ENCODE measurements around the gene LAMA2. TPM values are rescaled to one million over a fixed set of nuclear protein-coding genes. Genes with fewer than 3 reads are reported as not detected.

Gene LAMA2
- total and polyA plus RNA-seq, 3 donors from 2014 or later = 25.9 to 94.8 (median 56.0) TPM

DNA sequence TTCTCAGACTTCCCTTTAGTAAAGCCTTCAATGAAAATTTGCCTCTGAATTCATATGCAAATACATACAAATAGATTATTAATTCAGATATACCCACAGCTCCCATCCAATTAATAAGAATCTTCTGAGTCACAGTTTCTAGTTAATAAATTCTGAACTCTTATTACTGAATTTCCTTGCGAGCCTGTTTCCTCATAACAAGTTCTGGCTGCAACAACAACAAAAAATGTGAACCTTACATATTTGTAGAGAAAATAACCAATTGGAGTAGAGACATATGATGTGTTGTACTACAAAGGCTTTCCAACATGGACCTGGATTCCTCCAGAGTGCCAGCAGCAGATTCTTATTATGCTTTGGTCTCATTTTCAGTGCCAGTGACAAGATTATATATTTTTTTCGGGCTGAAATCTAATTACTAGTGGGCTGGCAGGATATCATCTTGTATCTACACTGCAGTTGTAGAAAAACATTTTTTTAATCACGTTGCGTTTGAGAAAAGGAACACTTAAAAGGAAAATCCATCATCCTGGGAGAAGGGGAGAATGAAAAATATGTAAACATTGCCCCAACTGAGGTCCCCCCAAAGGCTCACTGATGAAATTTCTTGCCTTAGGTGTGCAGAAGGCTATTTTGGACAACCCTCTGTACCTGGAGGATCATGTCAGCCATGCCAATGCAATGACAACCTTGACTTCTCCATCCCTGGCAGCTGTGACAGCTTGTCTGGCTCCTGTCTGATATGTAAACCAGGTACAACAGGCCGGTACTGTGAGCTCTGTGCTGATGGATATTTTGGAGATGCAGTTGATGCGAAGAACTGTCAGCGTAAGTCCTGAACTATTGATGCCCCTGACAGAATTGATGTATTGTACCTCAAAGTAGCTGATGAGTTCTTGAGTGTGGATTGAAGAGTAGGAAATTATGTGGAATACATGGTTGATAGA is 404.6 kb downstream of the LAMA2 start:
- TF ChIP-seq, protein P1, sequence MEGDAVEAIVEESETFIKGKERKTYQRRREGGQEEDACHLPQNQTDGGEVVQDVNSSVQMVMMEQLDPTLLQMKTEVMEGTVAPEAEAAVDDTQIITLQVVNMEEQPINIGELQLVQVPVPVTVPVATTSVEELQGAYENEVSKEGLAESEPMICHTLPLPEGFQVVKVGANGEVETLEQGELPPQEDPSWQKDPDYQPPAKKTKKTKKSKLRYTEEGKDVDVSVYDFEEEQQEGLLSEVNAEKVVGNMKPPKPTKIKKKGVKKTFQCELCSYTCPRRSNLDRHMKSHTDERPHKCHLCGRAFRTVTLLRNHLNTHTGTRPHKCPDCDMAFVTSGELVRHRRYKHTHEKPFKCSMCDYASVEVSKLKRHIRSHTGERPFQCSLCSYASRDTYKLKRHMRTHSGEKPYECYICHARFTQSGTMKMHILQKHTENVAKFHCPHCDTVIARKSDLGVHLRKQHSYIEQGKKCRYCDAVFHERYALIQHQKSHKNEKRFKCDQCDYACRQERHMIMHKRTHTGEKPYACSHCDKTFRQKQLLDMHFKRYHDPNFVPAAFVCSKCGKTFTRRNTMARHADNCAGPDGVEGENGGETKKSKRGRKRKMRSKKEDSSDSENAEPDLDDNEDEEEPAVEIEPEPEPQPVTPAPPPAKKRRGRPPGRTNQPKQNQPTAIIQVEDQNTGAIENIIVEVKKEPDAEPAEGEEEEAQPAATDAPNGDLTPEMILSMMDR (IDR thresholded peaks at IDR 0.05) = no peak
- no peak for TF ChIP-seq POLR2A (IDR thresholded peaks at IDR 0.05)
- no peaks in the 10 kb centered on the region for H3K36me3 ChIP-seq (ENCODE audit: low read depth, missing control alignments)
- H3K4me3 ChIP-seq = no peak overlapping the region
- H3K4me1 ChIP-seq = peaks cover 5% of the 10 kb centered on the region
- 89 to 94% methylated on average over 7 of the region's 7 CpGs for WGBS, 2 donors
- DNase-seq = no peak
- no peak overlapping the region for H3K27ac ChIP-seq
- no peaks in the 10 kb centered on the region for H3K9me3 ChIP-seq
- intact Hi-C loops (cut with DNase I; ENCODE audit: low total_unique reads) = no loop called here
- H3K27me3 ChIP-seq = no peaks in the 10 kb centered on the region

DNA sequence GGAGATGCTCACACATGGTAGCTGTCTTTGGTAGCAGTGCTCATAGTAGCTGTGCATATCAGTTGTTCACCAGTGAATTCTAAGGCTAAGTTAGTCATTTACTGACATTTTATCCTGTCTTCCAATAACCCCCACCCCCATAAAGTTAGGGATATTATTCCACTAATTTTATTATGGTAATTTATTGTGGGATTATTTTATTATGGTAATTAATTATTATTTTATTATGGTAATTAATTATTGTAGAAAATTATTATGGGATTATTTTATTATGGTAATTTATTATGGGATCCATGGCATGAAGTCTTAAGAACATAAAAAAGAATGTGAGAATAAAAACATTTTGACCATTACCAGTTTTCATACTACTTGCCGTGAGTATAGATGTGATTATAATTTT is 406.5 kb downstream of the LAMA2 start:
- H3K4me1 ChIP-seq = no peaks in the 10 kb centered on the region
- no peak for DNase-seq
- intact Hi-C loops (cut with DNase I; ENCODE audit: low total_unique reads) = no loop called here
- 95 to 98% methylated on average over 1 of the region's 1 CpG for WGBS, 2 donors
- no peaks in the 10 kb centered on the region for H3K36me3 ChIP-seq (ENCODE audit: low read depth, missing control alignments)
- H3K4me3 ChIP-seq = no peak overlapping the region
- TF ChIP-seq, protein P1 (IDR thresholded peaks at IDR 0.05) = no peak
- TF ChIP-seq POLR2A (IDR thresholded peaks at IDR 0.05) = no peak
- H3K9me3 ChIP-seq = no peaks in the 10 kb centered on the region
- no peak overlapping the region for H3K27ac ChIP-seq
- H3K27me3 ChIP-seq = no peaks in the 10 kb centered on the region

DNA sequence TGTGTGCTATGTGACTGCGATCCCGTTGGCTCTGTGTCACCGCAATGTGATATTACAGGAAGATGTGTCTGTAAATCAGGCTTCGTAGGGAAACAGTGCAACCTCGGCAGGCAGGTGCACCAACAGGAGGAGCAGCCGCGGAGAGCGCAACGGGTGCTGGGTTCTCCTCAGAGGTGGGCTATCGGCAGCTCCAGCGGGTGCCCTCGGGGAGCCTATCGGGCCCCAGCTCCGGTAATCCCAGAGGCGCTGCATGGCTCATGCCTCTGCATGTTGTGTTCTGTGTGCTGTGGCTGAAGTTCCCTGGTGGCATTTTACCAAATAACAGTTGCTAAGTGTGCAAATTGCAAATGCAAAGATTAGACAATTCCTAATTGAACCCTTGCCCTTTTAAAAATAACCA is 409.9 kb downstream of the LAMA2 start:
- Histone ChIP-seq H3K4me3 (no peak overlapping the region), H3K9me3 (no peaks in the 10 kb centered on the region), H3K36me3 (ENCODE audit: low read depth, missing control alignments) (no peaks in the 10 kb centered on the region), H3K27ac (no peak overlapping the region), H3K4me1 (no peaks in the 10 kb centered on the region), H3K27me3 (no peaks in the 10 kb centered on the region)
- intact Hi-C loops (cut with DNase I; ENCODE audit: low total_unique reads) = no loop called here
- DNase-seq = no peak
- TF ChIP-seq POLR2A (IDR thresholded peaks at IDR 0.05) = no peak
- WGBS, 2 donors = 77 to 83% methylated on average over 15 of the region's 15 CpGs

DNA sequence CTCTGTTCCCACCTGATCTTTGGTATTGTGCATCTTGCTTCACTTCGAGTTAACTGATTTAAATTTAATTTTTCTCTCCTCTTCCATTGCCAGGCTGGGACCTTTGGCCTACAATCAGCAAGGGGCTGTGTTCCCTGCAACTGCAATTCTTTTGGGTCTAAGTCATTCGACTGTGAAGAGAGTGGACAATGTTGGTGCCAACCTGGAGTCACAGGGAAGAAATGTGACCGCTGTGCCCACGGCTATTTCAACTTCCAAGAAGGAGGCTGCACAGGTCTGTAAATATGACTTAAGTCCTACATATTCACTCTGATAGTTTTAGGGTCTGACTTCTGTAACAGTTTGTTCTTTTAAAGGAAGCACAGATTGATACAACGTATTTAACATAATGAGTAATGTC is 414.7 kb downstream of the LAMA2 start:
- intact Hi-C loops (cut with DNase I; ENCODE audit: low total_unique reads) = no loop called here
- no peaks in the 10 kb centered on the region for H3K36me3 ChIP-seq (ENCODE audit: low read depth, missing control alignments)
- TF ChIP-seq, protein P1 (IDR thresholded peaks at IDR 0.05) = no peak
- TF ChIP-seq POLR2A (IDR thresholded peaks at IDR 0.05) = no peak
- H3K27ac ChIP-seq = no peak overlapping the region
- no peaks in the 10 kb centered on the region for H3K27me3 ChIP-seq
- no peak overlapping the region for H3K4me3 ChIP-seq
- no peaks in the 10 kb centered on the region for H3K4me1 ChIP-seq
- no peaks in the 10 kb centered on the region for H3K9me3 ChIP-seq
- DNase-seq = no peak
- 76 to 78% methylated on average over 5 of the region's 5 CpGs for WGBS, 2 donors

DNA sequence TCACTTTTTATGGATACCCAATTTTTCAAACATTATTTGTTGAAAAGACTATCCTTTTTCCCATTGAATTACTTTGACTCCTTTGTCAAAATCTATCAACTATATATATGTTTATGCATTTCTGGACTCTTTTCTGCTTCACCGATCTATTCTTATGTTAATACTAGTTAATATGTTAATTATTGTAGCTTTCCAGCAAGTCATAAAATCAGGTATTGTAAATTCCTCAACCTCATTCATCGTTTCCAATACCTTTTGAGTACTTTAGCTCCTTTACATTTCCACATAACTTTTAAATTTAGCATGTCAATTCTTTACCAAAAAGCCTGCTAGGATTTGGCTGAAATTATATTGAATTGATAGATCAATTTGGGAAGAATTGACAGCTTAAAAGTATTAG is 419.7 kb downstream of the LAMA2 start:
- WGBS, 2 donors = 67 to 88% methylated on average over 2 of the region's 2 CpGs
- no peak for DNase-seq
- Histone ChIP-seq H3K9me3 (no peaks in the 10 kb centered on the region), H3K27me3 (no peaks in the 10 kb centered on the region), H3K4me3 (no peak overlapping the region), H3K27ac (no peak overlapping the region), H3K36me3 (ENCODE audit: low read depth, missing control alignments) (no peaks in the 10 kb centered on the region), H3K4me1 (no peaks in the 10 kb centered on the region)
- TF ChIP-seq, protein P1 (IDR thresholded peaks at IDR 0.05) = no peak
- intact Hi-C loops (cut with DNase I; ENCODE audit: low total_unique reads) = no loop called here

All from testis (tissue), 3 donors.